ENCODE results near the gene KAZALD1. TPM values are rescaled to one million over a fixed set of nuclear protein-coding genes. Genes with fewer than 3 reads are reported as not detected.

The KAZALD1 gene
- 4.0 and 25.4 TPM in 2 replicates for total RNA-seq (ENCODE audit: low replicate concordance)

GRCh38 chr10:101061624-101062231 lies at the start of gene KAZALD1:
Gene KAZALD1 (plus strand): TSS chr10:101061989. CDS start chr10:101062593, 604 bp downstream.

GRCh38 chr10:101031128-101031795 lies 30.5 kb upstream of the KAZALD1 start, which contains the start of the genes PDZD7 and SFXN3:
Gene PDZD7 (minus strand): TSS chr10:101031129. CDS start chr10:101030219, 910 bp downstream.
Gene SFXN3 (plus strand): TSS chr10:101031234. CDS start chr10:101034695, 3,461 bp downstream.

Other genes with a start within 250 kb of the KAZALD1 start
- 13.1 and 21.0 TPM in 2 replicates for gene SLF2, start 149.0 kb upstream of the KAZALD1 start, total RNA-seq (ENCODE audit: low replicate concordance)
- 0.47 and 0.53 TPM in 2 replicates for gene SEMA4G, start 92.5 kb upstream of the KAZALD1 start, total RNA-seq (ENCODE audit: low replicate concordance)
- 60.5 and 82.1 TPM in 2 replicates for gene MRPL43, start 74.5 kb upstream of the KAZALD1 start, total RNA-seq (ENCODE audit: low replicate concordance)
- 5.0 and 5.9 TPM in 2 replicates for gene TWNK, start 74.4 kb upstream of the KAZALD1 start, total RNA-seq (ENCODE audit: low replicate concordance)
- gene LZTS2, start 62.2 kb upstream of the KAZALD1 start, total RNA-seq (ENCODE audit: low replicate concordance) = 37.4 and 54.3 TPM in 2 replicates
- gene PDZD7, start 30.9 kb upstream of the KAZALD1 start, total RNA-seq (ENCODE audit: low replicate concordance) = 2.0 and 2.7 TPM in 2 replicates
- 57.1 and 104 TPM in 2 replicates for gene SFXN3, start 30.8 kb upstream of the KAZALD1 start, total RNA-seq (ENCODE audit: low replicate concordance)
- not detected in 2 replicates for gene TLX1, start 69.3 kb downstream of the KAZALD1 start, total RNA-seq (ENCODE audit: low replicate concordance)
- not detected in 2 replicates for gene LBX1, start 167.5 kb downstream of the KAZALD1 start, total RNA-seq (ENCODE audit: low replicate concordance)